GM23338 (cell line): Measurements from ENCODE around the gene SLC23A1. TPM values are rescaled to one million over a fixed set of nuclear protein-coding genes. Genes with fewer than 3 reads are reported as not detected.

Experiments
- ATAC-seq: fragments of 200-7000 bp; cut with Tn5 transposase; 3 replicates; pipeline ENCODE4 v1.9.1; 2020
- DNase-seq: peaks from one replicate; pipeline ENCODE4 v3.0.0-alpha.2; 2015; ENCODE audit warnings: low spot score
- H2AFZ ChIP-seq: fragments of 200-600 bp; sonication (generic); 2 replicates; pipeline ENCODE4 v1.8.0; 2016; ENCODE audit warnings: antibody characterized with exemption, mild to moderate bottlenecking, moderate library complexity
- H3F3A ChIP-seq: fragments of 200-600 bp; sonication (generic); replicated peaks from 2 replicates; pipeline ENCODE4 v1.8.0; 2017; ENCODE audit warnings: antibody characterized with exemption, mixed run types, low read depth
- H3K27ac ChIP-seq: fragments of 200-600 bp; sonication (generic); 2 replicates; pipeline ENCODE4 v1.6.1; 2016; ENCODE audit warnings: low read depth
- H3K27me3 ChIP-seq: fragments of 200-600 bp; sonication (generic); 2 replicates; pipeline ENCODE4 v1.8.0; 2016; ENCODE audit warnings: mild to moderate bottlenecking, mixed run types, moderate library complexity; ENCODE audit not compliant: insufficient read depth
- H3K36me3 ChIP-seq: fragments of 200-600 bp; sonication (generic); 2 replicates; pipeline ENCODE4 v1.8.0; 2016; ENCODE audit warnings: mild to moderate bottlenecking; ENCODE audit not compliant: insufficient read depth
- H3K4me1 ChIP-seq: fragments of 200-600 bp; sonication (generic); 2 replicates; pipeline ENCODE4 v1.8.0; 2016; ENCODE audit warnings: mild to moderate bottlenecking, moderate library complexity; ENCODE audit not compliant: insufficient read depth
- H3K4me2 ChIP-seq: fragments of 200-600 bp; sonication (generic); 2 replicates; pipeline ENCODE4 v1.7.1; 2017; ENCODE audit warnings: mixed run types
- H3K4me3 ChIP-seq: fragments of 200-600 bp; sonication (generic); 2 replicates; pipeline ENCODE4 v1.6.1; 2016; ENCODE audit warnings: mixed run types
- H3K79me2 ChIP-seq: fragments of 200-600 bp; sonication (generic); replicated peaks from 2 replicates; pipeline ENCODE4 v1.8.0; 2017; ENCODE audit warnings: mild to moderate bottlenecking; ENCODE audit not compliant: insufficient read depth
- H3K9me2 ChIP-seq: fragments of 200-600 bp; sonication (generic); 2 replicates; pipeline ENCODE4 v1.8.0; 2017; ENCODE audit not compliant: insufficient read depth
- H4K20me1 ChIP-seq: fragments of 200-600 bp; sonication (generic); replicated peaks from 2 replicates; pipeline ENCODE4 v1.8.0; 2017; ENCODE audit warnings: mild to moderate bottlenecking; ENCODE audit not compliant: insufficient read depth
- H3K27ac Mint-ChIP-seq: 2 replicates; pipeline ENCODE4 v1.8.0; 2020; ENCODE audit warnings: inconsistent platforms, mild to moderate bottlenecking, moderate library complexity, mixed read lengths
- H3K27me3 Mint-ChIP-seq: 3 replicates; pipeline ENCODE4 v1.8.0; 2022; ENCODE audit warnings: low read depth, mild to moderate bottlenecking, moderate library complexity, mixed read lengths, inconsistent platforms; ENCODE audit not compliant: insufficient read depth, poor library complexity
- H3K36me3 Mint-ChIP-seq: 3 replicates; pipeline ENCODE4 v1.8.0; 2021; ENCODE audit warnings: low read depth, mild to moderate bottlenecking, inconsistent platforms, moderate library complexity, mixed read lengths
- H3K4me1 Mint-ChIP-seq: 3 replicates; pipeline ENCODE4 v1.8.0; 2020; ENCODE audit warnings: mild to moderate bottlenecking, inconsistent platforms, mixed read lengths
- H3K4me3 Mint-ChIP-seq: 3 replicates; pipeline ENCODE4 v1.8.0; 2021; ENCODE audit warnings: moderate library complexity, mild to moderate bottlenecking, inconsistent platforms, mixed read lengths
- H3K9me3 Mint-ChIP-seq: 3 replicates; pipeline ENCODE4 v1.8.0; 2020; ENCODE audit warnings: moderate library complexity, mild to moderate bottlenecking, inconsistent platforms, mixed read lengths
- CREB1 ChIP-seq: fragments of 250-450 bp; sonication (Bioruptor Pico); IDR thresholded peaks from 2 replicates; pipeline ENCODE4 v1.5.0; 2020; ENCODE audit warnings: low read depth, mild to moderate bottlenecking, moderate library complexity
- CTCF ChIP-seq, 2 experiments: fragments of 200-600 bp in 1 of 2; sonication (generic) in 1 of 2; conservative IDR thresholded peaks; 2 replicates each; pipeline versions ENCODE4 v1.5.1 to v1.6.1; 2016 to 2017; ENCODE audit warnings: antibody characterized with exemption in 2 of 2, low read depth in 2 of 2, mild to moderate bottlenecking in 2 of 2, moderate library complexity in 1 of 2
- ETS1 ChIP-seq: IDR thresholded peaks from 2 replicates; pipeline ENCODE4 v1.6.1; 2016; ENCODE audit warnings: antibody characterized with exemption
- EZH2phosphoT487 ChIP-seq: fragments of 200-600 bp; sonication (generic); IDR thresholded peaks from one replicate; pipeline ENCODE4 v1.8.1; 2018; ENCODE audit warnings: antibody characterized with exemption; ENCODE audit not compliant: unreplicated experiment
- NANOG ChIP-seq: IDR thresholded peaks from 2 replicates; pipeline ENCODE4 v1.6.1; 2016; ENCODE audit warnings: antibody characterized with exemption, borderline replicate concordance
- POLR2AphosphoS5 ChIP-seq: IDR thresholded peaks from 2 replicates; pipeline ENCODE4 v1.6.1; 2016; ENCODE audit warnings: antibody characterized with exemption, low read depth
- REST ChIP-seq: IDR thresholded peaks from one replicate; pipeline ENCODE4 v1.6.1; 2018; ENCODE audit warnings: antibody characterized with exemption; ENCODE audit not compliant: unreplicated experiment
- STAT1 ChIP-seq: IDR thresholded peaks from one replicate; pipeline ENCODE4 v1.6.1; 2016; ENCODE audit warnings: antibody characterized with exemption; ENCODE audit not compliant: unreplicated experiment
- polyA plus RNA-seq: library from polyadenylated mRNA; unstranded; fragments of >200 nt; fragmentation: Nextera tagmentation; extraction: Ambion mirVana; gene quantifications from 2 replicates; pipeline ENCODE4 v1.2.1, GENCODE V29; 2016
- total RNA-seq: library from RNA; depleted of rRNA; stranded (reverse); fragments of >200 nt; shearing (Covaris generic); gene quantifications from 2 replicates; pipeline ENCODE4 v1.2.3, GENCODE V29; 2014

The SLC23A1 gene
- total and polyA plus RNA-seq, 2 experiments from 2014 or later: 0.29 TPM; not detected in 1

GRCh38 chr5:139430015-139430414 lies 46.9 kb upstream of the SLC23A1 start:
- peaks cover 1% of the 10 kb centered on the region for H3K27me3 Mint-ChIP-seq
- 0 out of 3 replicates have a peak, but pooled peaks cover 3% of the 10 kb centered on the region for H3K4me1 Mint-ChIP-seq
- Histone ChIP-seq H3K4me2 (no peak overlapping the region), H3K79me2 (no peaks in the 10 kb centered on the region), H3K9me2 (no peaks in the 10 kb centered on the region), H3F3A (no peaks in the 10 kb centered on the region; the same call in 1 of the 2 replicates), H3K27ac (no peak overlapping the region), H4K20me1 (no peaks in the 10 kb centered on the region), H2AFZ (no peak overlapping the region), H3K4me3 (no peak overlapping the region), H3K27me3 (no peaks in the 10 kb centered on the region), H3K4me1 (no peaks in the 10 kb centered on the region), H3K36me3 (peaks cover 7% of the 10 kb centered on the region)
- no peak for TF ChIP-seq POLR2AphosphoS5
- no peak for TF ChIP-seq ETS1
- no peak for TF ChIP-seq EZH2phosphoT487
- no peak for TF ChIP-seq CTCF (conservative IDR thresholded peaks at IDR 0.05; ENCODE audit: low read depth in 2 of 2)
- no peak for DNase-seq
- peaks cover 28% of the 10 kb centered on the region for H3K36me3 Mint-ChIP-seq
- no peaks in the 10 kb centered on the region for H3K9me3 Mint-ChIP-seq
- no peak for ATAC-seq
- H3K4me3 Mint-ChIP-seq: no peak overlapping the region
- no peak overlapping the region for H3K27ac Mint-ChIP-seq

GRCh38 chr5:139426203-139426885 lies 43.2 kb upstream of the SLC23A1 start:
- H3K4me1 Mint-ChIP-seq: 0 out of 3 replicates have a peak, but pooled peaks cover 3% of the 10 kb centered on the region
- Histone ChIP-seq H3K9me2 (no peaks in the 10 kb centered on the region), H3K27me3 (no peaks in the 10 kb centered on the region), H3K36me3 (no peaks in the 10 kb centered on the region), H3K4me3 (no peak overlapping the region), H3F3A (no peaks in the 10 kb centered on the region), H2AFZ (no peak overlapping the region), H3K4me2 (no peak overlapping the region), H3K79me2 (no peaks in the 10 kb centered on the region), H3K4me1 (no peaks in the 10 kb centered on the region), H3K27ac (peak overlapping the region; percentile 37; the same call in 1 of the 2 replicates), H4K20me1 (no peaks in the 10 kb centered on the region)
- no peak overlapping the region for H3K27ac Mint-ChIP-seq
- no peaks in the 10 kb centered on the region for H3K9me3 Mint-ChIP-seq
- DNase-seq: no peak
- peaks cover 40% of the 10 kb centered on the region for H3K36me3 Mint-ChIP-seq
- ATAC-seq: no peak
- TF ChIP-seq STAT1 (no peak), EZH2phosphoT487 (no peak), CTCF (conservative IDR thresholded peaks at IDR 0.05; ENCODE audit: low read depth in 2 of 2) (no peak), CREB1 (CRISPR knock-in tag) (no peak), POLR2AphosphoS5 (no peak), NANOG (no peak), REST (no peak)
- peaks cover 2% of the 10 kb centered on the region for H3K27me3 Mint-ChIP-seq
- H3K4me3 Mint-ChIP-seq: no peak overlapping the region
